Activated naive CD4-positive, alpha-beta T cell treated with anti-CD3 and anti-CD28 coated beads, Interleukin-2, amount 50 U/mL, for 72 hours (primary cell): ENCODE measurements around the gene PMPCB. TPM values are rescaled to one million over a fixed set of nuclear protein-coding genes. Genes with fewer than 3 reads are reported as not detected.

Experiments
- total RNA-seq, 2 donors: library from RNA; stranded (reverse); gene quantifications; one replicate each; pipeline ENCODE4 v1.2.3, GENCODE V29; 2022

PMPCB gene
- total RNA-seq, 2 donors from 2014 or later: 94.8 to 95.5 TPM

Other genes with a start within 250 kb of the PMPCB start
- under 1 TPM; 0.56 to 0.71 TPM for gene FBXL13, start 222.6 kb upstream of the PMPCB start, total RNA-seq
- 10 to 100 TPM; 33.4 to 43.5 TPM for gene ARMC10, start 222.3 kb upstream of the PMPCB start, total RNA-seq
- gene NAPEPLD, start 148.3 kb upstream of the PMPCB start, total RNA-seq: 1 to 10 TPM; 7.2 to 9.7 TPM
- gene DNAJC2, start 47.3 kb downstream of the PMPCB start, total RNA-seq: 10 to 100 TPM; 37.6 to 39.4 TPM
- 100 to 1,000 TPM; 121 to 138 TPM for gene PSMC2, start 50.2 kb downstream of the PMPCB start, total RNA-seq
- gene SLC26A5, start 148.8 kb downstream of the PMPCB start, total RNA-seq: not detected